GM12875 (cell line): ENCODE results near the gene PTPN14.

Experiments
- H3K4me3 ChIP-seq: one replicate; pipeline ENCODE4 v1.5.1; 2011; ENCODE audit warnings: low read depth, low read length, control low read depth
- TF ChIP-seq, protein P1 (sequence below): IDR thresholded peaks from 2 replicates; pipeline ENCODE4 v1.5.1; 2011; ENCODE audit warnings: low read depth, mild to moderate bottlenecking, control low read depth, inconsistent platforms, low read length, moderate library complexity, borderline replicate concordance; ENCODE audit not compliant: insufficient read depth

The PTPN14 gene

DNA sequence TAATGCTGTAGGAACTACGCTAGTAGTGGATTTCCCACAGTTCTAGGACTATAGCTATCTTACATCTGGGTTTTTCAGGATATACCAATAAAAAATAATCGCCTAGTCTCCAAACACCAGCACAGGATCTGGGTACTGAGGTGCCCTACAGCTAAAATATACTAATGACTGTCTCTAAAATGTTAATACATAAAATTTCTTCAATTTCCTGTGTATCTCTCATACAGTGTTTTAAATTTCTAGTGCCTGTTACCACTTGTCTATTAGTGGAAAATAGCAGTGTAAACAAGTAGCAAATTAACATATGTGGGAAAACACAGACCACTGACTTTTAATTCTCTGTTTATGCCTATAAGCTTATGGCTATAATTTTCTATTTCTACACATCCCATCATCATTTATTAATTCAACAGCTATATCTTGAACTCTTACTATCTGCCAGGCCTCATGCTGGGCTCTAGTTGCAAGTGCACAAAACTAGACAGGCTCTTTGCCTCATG is 16.1 kb upstream of the PTPN14 start:
- no peak overlapping the region for H3K4me3 ChIP-seq
- TF ChIP-seq, protein P1, sequence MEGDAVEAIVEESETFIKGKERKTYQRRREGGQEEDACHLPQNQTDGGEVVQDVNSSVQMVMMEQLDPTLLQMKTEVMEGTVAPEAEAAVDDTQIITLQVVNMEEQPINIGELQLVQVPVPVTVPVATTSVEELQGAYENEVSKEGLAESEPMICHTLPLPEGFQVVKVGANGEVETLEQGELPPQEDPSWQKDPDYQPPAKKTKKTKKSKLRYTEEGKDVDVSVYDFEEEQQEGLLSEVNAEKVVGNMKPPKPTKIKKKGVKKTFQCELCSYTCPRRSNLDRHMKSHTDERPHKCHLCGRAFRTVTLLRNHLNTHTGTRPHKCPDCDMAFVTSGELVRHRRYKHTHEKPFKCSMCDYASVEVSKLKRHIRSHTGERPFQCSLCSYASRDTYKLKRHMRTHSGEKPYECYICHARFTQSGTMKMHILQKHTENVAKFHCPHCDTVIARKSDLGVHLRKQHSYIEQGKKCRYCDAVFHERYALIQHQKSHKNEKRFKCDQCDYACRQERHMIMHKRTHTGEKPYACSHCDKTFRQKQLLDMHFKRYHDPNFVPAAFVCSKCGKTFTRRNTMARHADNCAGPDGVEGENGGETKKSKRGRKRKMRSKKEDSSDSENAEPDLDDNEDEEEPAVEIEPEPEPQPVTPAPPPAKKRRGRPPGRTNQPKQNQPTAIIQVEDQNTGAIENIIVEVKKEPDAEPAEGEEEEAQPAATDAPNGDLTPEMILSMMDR, result no peak

DNA sequence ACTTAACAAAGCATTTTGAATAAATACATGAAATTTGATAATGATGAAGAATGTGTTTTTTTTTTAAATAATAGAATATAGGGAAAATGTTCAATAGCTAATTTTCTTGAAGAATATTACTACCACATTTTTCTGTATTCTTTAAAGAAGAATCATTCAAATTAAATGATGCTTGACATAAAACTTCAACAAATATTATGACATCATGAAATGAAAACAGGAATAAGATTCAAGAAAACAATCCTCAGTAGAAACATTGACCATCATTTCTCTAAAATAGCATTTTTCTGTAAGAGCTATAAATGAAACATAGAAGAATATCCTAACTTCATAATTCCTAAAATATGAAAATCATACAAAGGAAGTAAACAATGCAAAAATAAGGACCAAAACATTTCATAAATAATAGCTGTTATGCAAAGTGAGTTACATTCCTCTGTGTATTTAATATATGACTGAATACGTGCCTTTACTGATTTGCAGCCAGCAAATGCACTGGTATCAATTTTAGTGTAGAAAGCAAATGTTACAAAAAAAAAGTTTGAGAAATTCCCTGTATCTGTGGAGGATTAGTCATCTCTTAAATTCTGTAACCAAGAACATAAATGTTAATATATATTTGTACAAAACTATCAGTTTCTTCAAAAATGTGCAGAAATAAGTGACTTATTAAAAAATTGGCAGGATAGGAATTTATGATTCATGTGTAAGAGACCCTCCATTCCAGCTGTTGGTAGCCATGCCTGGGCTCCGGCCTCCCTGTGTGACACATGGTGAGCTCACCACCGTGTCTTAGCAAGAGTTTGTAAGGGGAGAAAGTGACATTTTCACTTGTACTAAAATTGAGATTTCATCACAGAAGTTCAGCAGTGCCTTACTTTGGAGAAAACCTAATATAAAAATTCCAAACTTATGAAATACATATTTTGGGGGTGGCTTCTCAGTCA is 15.0 kb upstream of the PTPN14 start:
- TF ChIP-seq, protein P1, result no peak
- no peak overlapping the region for H3K4me3 ChIP-seq

DNA sequence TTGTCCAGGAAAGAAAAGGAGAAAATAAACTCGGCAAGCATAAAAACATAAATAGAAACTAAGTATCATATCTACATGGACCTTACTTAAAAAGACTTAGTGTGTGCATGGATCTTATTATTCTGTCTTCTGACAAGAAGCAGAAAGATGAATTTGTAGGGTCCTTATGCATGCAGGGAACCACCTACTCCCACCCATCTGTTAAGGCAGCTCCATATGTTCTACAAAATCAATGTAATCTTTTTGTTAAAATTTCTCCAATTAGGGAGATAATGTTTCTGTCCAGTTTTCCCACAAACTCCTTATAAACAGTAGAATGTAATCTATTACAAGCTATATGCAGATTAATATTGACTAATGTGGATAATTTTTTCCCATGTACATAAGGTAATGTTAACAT is 13.9 kb upstream of the PTPN14 start:
- TF ChIP-seq, protein P1, result no peak
- H3K4me3 ChIP-seq, result no peak overlapping the region

DNA sequence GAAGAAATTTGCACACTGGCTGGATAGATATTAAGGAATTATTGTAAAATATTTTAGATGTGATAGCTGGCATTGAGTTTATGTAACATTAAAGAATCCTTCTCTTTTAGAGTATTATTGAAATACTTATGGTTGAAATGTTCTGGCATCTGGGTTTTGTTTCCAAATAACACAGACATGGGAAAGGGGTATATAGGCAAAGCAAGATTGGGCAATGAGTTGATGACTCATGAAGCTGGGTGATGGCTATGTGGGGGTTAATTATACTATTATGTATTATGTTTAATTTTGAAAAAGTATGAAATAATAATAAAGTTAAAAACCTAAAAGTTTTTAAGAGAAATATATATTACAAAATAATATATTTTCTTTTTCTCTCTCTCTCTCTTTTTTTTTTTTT is 12.5 kb upstream of the PTPN14 start:
- H3K4me3 ChIP-seq, result no peak overlapping the region
- TF ChIP-seq, protein P1, result no peak

DNA sequence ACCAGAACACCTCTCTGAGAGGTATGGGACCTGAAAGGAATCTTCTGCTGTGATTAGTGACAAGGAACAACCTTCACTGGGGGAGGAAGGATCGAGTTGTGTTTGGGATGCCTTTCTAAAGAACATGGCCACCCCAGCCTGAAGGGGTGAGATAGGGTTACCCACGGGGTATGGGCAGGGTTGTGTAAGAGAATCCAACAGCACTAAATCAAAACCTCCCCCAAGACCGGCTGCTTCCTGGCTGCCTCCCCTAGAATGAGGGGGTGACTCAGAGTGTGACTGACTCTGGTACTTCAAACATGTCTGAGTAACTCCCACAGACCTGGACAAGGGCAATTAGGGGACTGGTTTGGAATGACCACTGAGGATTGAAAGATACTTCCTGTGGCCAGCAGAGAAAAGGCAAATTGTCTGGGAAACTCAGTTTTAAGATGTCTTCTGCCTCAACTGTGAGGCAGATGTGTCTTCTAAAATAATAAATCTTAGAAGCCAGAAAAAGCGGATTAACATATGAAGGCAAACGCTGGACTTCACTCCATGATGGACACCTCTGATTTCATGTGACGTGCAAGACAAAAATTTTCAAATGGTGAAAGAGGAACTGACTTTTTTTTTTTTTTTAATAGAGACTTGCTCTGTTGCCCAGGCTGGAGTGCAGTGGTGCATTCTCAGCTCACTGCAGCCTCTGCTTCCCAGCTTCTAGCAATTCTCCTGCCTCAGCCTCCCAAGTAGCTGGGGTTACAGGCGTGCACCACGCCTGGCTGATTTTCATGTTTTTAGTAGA is 6.7 kb upstream of the PTPN14 start:
- TF ChIP-seq, protein P1, result no peak
- H3K4me3 ChIP-seq, result no peak overlapping the region

DNA sequence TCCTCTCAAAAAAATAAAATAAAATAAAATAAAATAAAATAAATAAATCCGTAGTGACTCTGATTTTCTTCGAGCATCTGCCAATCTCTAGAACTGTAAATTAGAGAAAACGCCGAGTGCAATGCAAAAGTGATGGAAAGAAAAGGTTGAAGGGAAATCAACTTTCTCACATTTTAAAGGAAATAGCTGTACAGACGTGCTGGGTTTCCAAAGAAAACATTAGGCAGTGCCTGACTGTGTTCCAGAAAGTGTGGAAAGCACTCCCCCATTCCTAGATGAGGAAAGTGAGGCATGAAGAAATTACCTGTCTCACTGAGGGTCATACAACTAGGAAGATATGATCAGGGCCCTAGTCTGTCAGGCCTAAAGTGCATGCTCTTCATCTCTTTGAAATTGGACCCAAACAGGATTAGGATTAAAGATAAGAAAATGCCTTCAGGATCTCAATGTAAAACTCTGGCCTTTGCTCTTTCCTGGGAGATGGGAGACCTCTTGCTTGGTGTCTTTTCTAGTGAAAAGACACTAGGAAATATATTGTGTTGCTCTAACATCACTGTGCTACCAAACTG is 1.8 kb upstream of the PTPN14 start:
- H3K4me3 ChIP-seq, result no peak overlapping the region

More for the DNA sequence above, 1.8 kb upstream of the PTPN14 start:
- TF ChIP-seq, protein P1, result no peak
